Vagina (tissue), 2 donors: ENCODE measurements around the gene EML3. TPM values are rescaled to one million over a fixed set of nuclear protein-coding genes. Genes with fewer than 3 reads are reported as not detected.
A peak's percentile ranks its signal among the peaks of the same experiment; 100 is the strongest.

Source experiments
- DNase-seq, 2 donors: peaks; one replicate each; pipeline ENCODE4 v3.0.0-alpha.2; 2017; ENCODE audit errors: extremely low spot score in 2 of 2
- H3K27ac ChIP-seq: fragments of 200-600 bp; sonication (generic); one replicate; pipeline ENCODE4 v1.5.1; 2019
- H3K27me3 ChIP-seq: fragments of 200-600 bp; sonication (generic); one replicate; pipeline ENCODE4 v1.5.1; 2019
- H3K36me3 ChIP-seq, 2 donors: fragments of 200-600 bp; sonication (generic); one replicate each; pipeline ENCODE4 v1.5.1; 2017 to 2019
- H3K4me1 ChIP-seq: fragments of 200-600 bp; sonication (generic); one replicate; pipeline ENCODE4 v1.5.1; 2019
- H3K4me3 ChIP-seq, 2 donors: fragments of 200-600 bp; sonication (generic); 1 replicate in 1 of 2; 2 replicates in 1 of 2; pipeline ENCODE4 v1.5.1; 2016 to 2019
- H3K9me3 ChIP-seq: fragments of 200-600 bp; sonication (generic); one replicate; pipeline ENCODE4 v1.5.1; 2019
- POLR2A ChIP-seq, 2 donors: fragments of 450-650 bp; IDR thresholded peaks; one replicate each; pipeline ENCODE4 v1.6.1; 2017; ENCODE audit warnings: antibody characterized with exemption in 2 of 2, mild to moderate bottlenecking in 2 of 2, moderate library complexity in 2 of 2
- POLR2AphosphoS5 ChIP-seq, 2 donors: sonication (generic); formaldehyde crosslinking; IDR thresholded peaks; one replicate each; pipeline ENCODE4 v1.9.0; 2017; ENCODE audit warnings: antibody characterized with exemption in 2 of 2, mild to moderate bottlenecking in 2 of 2, low read depth in 1 of 2; ENCODE audit not compliant: insufficient read depth in 1 of 2
- intact Hi-C: fragments of 100-400 bp; cut with DNase I; formaldehyde crosslinking; loops from one replicate; pipeline ENCODE4 v1.15.1; 2023
- total RNA-seq: library from RNA; depleted of rRNA; stranded (reverse); fragments of >200 nt; gene quantifications from one replicate; pipeline ENCODE4 v1.2.3, GENCODE V29; 2016
- TF ChIP-seq, protein P1 (sequence below), 3 experiments: fragments of 450-650 bp in 2 of 3; fragments of 200-600 bp in 1 of 3; sonication (generic) in 1 of 3; IDR thresholded peaks; one replicate each; pipeline ENCODE4 v1.5.1; 2017 to 2019; ENCODE audit warnings: antibody characterized with exemption in 3 of 3, mild to moderate bottlenecking in 2 of 3, moderate library complexity in 2 of 3

EML3 gene
- total RNA-seq, 1 donor from 2014 or later: 69.0 TPM

DNA sequence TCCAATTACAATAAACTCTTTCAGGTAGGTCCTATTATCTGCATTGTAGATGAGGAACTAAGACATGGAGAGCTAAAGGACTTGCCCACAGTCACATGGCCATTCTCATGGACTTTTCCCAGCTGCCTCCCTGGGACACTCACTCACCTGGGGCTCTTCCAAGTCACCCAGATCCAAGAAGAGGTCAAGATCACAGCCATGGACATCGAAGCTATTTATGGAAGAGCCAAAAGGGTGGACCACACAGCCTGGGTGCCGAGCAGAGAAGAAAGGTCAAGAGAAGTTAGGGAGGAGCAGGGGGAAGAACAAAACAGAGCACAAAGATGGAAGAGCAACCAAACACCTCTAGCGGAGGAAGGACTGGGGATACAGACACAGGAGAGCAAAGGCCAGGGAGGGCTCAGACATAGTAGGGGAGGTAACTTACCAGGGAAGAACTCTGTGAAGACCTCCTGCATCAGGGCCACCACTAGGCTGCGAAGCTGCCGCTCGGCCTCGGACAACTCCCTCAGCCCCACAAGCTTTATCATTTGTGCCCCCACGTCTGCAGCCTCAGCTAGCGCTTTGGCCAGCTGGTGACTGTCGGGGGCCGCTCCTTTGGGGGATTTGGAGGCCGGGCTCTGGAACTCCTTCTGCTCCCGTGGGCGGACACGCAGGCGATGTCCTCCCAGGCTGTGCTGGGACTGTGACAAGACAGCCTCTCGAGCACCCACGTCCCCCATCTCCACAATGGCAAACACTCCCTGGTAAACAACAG lies 31.4 kb downstream of the EML3 start:
- intact Hi-C loops: no loop called here
- peaks cover 10% of the 10 kb centered on the region for H3K4me1 ChIP-seq
- no peaks in the 10 kb centered on the region for H3K27me3 ChIP-seq
- no peak overlapping the region for H3K4me3 ChIP-seq
- no peak for DNase-seq
- no peaks in the 10 kb centered on the region for H3K9me3 ChIP-seq
- no peak overlapping the region for H3K27ac ChIP-seq
- H3K36me3 ChIP-seq: peaks cover 0 to 30% of the 10 kb centered on the region in 2 donors
- TF ChIP-seq, protein P1, sequence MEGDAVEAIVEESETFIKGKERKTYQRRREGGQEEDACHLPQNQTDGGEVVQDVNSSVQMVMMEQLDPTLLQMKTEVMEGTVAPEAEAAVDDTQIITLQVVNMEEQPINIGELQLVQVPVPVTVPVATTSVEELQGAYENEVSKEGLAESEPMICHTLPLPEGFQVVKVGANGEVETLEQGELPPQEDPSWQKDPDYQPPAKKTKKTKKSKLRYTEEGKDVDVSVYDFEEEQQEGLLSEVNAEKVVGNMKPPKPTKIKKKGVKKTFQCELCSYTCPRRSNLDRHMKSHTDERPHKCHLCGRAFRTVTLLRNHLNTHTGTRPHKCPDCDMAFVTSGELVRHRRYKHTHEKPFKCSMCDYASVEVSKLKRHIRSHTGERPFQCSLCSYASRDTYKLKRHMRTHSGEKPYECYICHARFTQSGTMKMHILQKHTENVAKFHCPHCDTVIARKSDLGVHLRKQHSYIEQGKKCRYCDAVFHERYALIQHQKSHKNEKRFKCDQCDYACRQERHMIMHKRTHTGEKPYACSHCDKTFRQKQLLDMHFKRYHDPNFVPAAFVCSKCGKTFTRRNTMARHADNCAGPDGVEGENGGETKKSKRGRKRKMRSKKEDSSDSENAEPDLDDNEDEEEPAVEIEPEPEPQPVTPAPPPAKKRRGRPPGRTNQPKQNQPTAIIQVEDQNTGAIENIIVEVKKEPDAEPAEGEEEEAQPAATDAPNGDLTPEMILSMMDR (IDR thresholded peaks at IDR 0.05): no peak
- no peak for TF ChIP-seq POLR2AphosphoS5 (IDR thresholded peaks at IDR 0.05; ENCODE audit: insufficient read depth in 1 of 2, low read depth in 1 of 2)
- TF ChIP-seq POLR2A (IDR thresholded peaks at IDR 0.05): no peak

DNA sequence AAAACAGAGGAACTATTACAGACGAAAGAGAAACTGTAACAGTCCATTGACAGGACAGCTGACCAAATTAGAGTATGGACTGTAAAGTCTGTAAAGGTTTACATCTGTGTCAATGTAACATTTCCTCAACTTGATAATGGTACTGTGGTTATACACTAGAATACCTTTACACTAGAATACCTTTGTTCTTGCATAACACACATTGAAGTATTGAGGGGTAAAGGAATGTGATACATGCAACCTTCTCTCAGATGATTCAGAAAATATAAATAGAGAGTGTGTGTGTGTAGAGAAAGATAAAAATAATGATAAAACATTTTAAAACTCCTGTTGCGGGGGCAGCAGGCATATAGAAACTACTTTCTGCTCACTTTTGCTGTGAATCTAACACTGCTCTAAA lies 33.3 kb downstream of the EML3 start:
- peaks cover 0 to 23% of the 10 kb centered on the region in 2 donors for H3K36me3 ChIP-seq
- no peak overlapping the region for H3K4me3 ChIP-seq
- intact Hi-C loops: no loop called here

DNA sequence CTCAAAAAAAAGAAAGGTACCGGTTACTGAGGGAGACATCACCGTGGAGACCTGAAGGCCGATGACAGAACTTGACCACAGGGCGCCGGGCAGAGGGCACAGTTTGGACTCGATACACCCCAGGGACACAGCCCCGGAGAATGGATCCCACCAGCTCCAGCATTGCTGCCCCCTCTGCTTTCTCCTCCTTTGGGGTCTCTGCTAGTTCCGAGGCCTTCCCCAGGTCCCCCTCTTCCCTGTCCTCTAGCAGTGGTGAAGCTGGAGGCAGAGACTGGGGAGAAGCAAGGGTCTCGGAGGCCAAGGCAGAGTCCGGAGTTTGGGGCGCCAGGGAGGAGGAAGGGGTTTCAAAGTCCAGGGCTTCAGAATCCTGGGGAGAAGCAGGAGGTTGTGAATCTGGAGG lies 34.0 kb downstream of the EML3 start:
- no peaks in the 10 kb centered on the region for H3K9me3 ChIP-seq
- H3K4me3 ChIP-seq: no peak overlapping the region
- H3K4me1 ChIP-seq: peaks cover 29% of the 10 kb centered on the region
- H3K27me3 ChIP-seq: no peaks in the 10 kb centered on the region
- TF ChIP-seq POLR2AphosphoS5 (IDR thresholded peaks at IDR 0.05; ENCODE audit: insufficient read depth in 1 of 2, low read depth in 1 of 2) (no peak), POLR2A (IDR thresholded peaks at IDR 0.05) (no peak)
- TF ChIP-seq, protein P1 (IDR thresholded peaks at IDR 0.05): no peak
- intact Hi-C loops: no loop called here
- H3K36me3 ChIP-seq: peaks cover 0 to 23% of the 10 kb centered on the region in 2 donors
- DNase-seq: no peak
- H3K27ac ChIP-seq: no peak overlapping the region

More for the DNA sequence above, 33.3 kb downstream of the EML3 start:
- Histone ChIP-seq H3K9me3 (no peaks in the 10 kb centered on the region), H3K27ac (no peak overlapping the region), H3K4me1 (peaks cover 29% of the 10 kb centered on the region), H3K27me3 (no peaks in the 10 kb centered on the region)
- DNase-seq: no peak
- TF ChIP-seq, protein P1 (IDR thresholded peaks at IDR 0.05): no peak
- no peak for TF ChIP-seq POLR2AphosphoS5 (IDR thresholded peaks at IDR 0.05; ENCODE audit: insufficient read depth in 1 of 2, low read depth in 1 of 2)
- TF ChIP-seq POLR2A (IDR thresholded peaks at IDR 0.05): no peak

DNA sequence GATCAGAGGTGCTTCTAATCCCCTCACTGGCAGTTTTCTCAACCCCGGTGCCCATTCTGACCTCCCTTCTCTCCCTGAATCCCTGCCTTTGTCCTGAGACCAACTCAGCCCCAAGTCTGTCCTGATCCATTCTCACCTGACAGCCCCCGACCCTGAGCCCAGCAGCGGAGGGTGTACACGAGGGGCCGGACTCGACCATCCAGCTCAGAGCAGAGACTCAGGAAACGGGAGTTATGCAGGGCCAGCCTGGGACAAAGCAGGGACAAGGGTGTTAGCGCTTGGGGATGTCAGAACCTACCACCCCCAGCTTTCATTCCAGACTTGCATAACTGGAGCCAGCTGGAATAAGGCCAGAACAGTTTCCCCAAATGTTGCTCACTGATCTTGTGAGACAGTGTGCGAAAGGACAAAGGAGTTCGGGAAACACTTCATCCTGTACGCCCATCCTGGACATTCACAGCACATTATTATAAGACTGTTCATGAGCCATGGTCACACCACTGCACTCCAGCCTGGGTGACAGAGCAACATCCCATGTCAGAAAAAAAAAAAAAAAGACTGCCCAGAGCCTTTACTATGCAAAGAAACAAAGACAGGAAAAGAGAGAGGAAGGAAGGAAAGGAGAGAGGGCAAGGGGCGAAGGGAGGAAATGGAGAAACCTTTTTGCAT lies 35.4 kb downstream of the EML3 start:
- Histone ChIP-seq H3K4me1 (peaks cover 37% of the 10 kb centered on the region), H3K36me3 (peaks cover 0 to 23% of the 10 kb centered on the region in 2 donors), H3K27me3 (no peaks in the 10 kb centered on the region), H3K4me3 (no peak overlapping the region), H3K9me3 (no peaks in the 10 kb centered on the region), H3K27ac (peak overlapping the region; percentile 100)
- intact Hi-C loops: no loop called here
- TF ChIP-seq POLR2A (IDR thresholded peaks at IDR 0.05) (no peak), POLR2AphosphoS5 (IDR thresholded peaks at IDR 0.05; ENCODE audit: insufficient read depth in 1 of 2, low read depth in 1 of 2) (peak in 1 of 2 donors; percentile 71)
- TF ChIP-seq, protein P1 (IDR thresholded peaks at IDR 0.05): no peak
- no peak for DNase-seq

DNA sequence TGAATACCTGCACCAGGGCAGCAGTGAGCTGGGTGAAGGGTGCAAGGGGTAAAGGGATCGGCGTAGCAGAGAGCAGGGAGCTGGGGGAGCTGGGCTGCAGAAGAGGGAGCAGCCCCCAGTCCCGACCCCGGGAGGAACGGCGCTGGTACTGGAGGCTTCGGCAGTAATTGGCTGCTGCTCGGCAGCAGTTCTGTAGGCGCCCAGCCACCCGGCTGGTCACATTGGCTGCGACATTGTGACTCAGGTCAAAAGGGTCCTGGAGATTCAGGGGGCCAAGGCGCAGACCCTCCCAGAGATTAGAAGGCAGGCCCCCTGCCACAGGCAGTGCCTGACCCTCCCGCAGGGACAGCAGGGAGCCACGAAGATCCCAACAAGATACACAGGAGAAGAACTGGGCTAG lies 36.7 kb downstream of the EML3 start:
- H3K4me3 ChIP-seq: peak overlapping the region in 1 of 2 donors; percentile 84
- no peak for DNase-seq
- no peak for TF ChIP-seq POLR2A (IDR thresholded peaks at IDR 0.05)
- TF ChIP-seq POLR2AphosphoS5 (IDR thresholded peaks at IDR 0.05; ENCODE audit: insufficient read depth in 1 of 2, low read depth in 1 of 2): no peak
- TF ChIP-seq, protein P1 (IDR thresholded peaks at IDR 0.05): no peak
- peaks cover 38% of the 10 kb centered on the region for H3K4me1 ChIP-seq
- H3K27ac ChIP-seq: peak overlapping the region; percentile 100
- H3K9me3 ChIP-seq: no peaks in the 10 kb centered on the region
- peaks cover 0 to 37% of the 10 kb centered on the region in 2 donors for H3K36me3 ChIP-seq
- intact Hi-C loops: no loop called here
- no peaks in the 10 kb centered on the region for H3K27me3 ChIP-seq
